Heart left ventricle (tissue), 16 donors: Measurements from ENCODE around the gene DLK2. TPM values are rescaled to one million over a fixed set of nuclear protein-coding genes. Genes with fewer than 3 reads are reported as not detected.

Experiments
- ATAC-seq, 4 donors: fragments of 200-7000 bp; cut with Tn5 transposase; one replicate each; pipeline ENCODE4 v1.9.1; 2020 to 2022; ENCODE audit warnings: moderate library complexity in 4 of 4, mild to moderate bottlenecking in 3 of 4, moderate number of reproducible peaks in 1 of 4
- DNase-seq, 5 donors: peaks; one replicate each; pipeline ENCODE4 v3.0.0-alpha.2; 2020
- H3K27ac ChIP-seq, 12 donors: fragments of 200-600 bp; sonication (generic) in 4 of 12; one replicate each; pipeline versions ENCODE4 v1.5.0 to v1.8.0; 2016 to 2022; ENCODE audit warnings: mild to moderate bottlenecking in 2 of 12
- H3K27me3 ChIP-seq, 9 donors: fragments of 200-600 bp; sonication (generic) in 2 of 9; one replicate each; pipeline versions ENCODE4 v1.5.1 to v1.8.0; 2016 to 2022; ENCODE audit warnings: mild to moderate bottlenecking in 3 of 9
- H3K36me3 ChIP-seq, 9 donors: fragments of 200-600 bp; sonication (generic) in 2 of 9; one replicate each; pipeline versions ENCODE4 v1.5.0 to v1.8.0; 2018 to 2022; ENCODE audit warnings: mild to moderate bottlenecking in 2 of 9
- H3K4me1 ChIP-seq, 12 donors: fragments of 200-600 bp; sonication (generic) in 4 of 12; one replicate each; pipeline versions ENCODE4 v1.5.0 to v1.8.0; 2016 to 2022; ENCODE audit warnings: mild to moderate bottlenecking in 3 of 12
- H3K4me3 ChIP-seq, 12 donors: fragments of 200-600 bp; sonication (generic) in 4 of 12; one replicate each; pipeline versions ENCODE4 v1.5.0 to v1.8.0; 2017 to 2022; ENCODE audit warnings: mild to moderate bottlenecking in 9 of 12, moderate library complexity in 4 of 12
- H3K9me3 ChIP-seq, 12 donors: fragments of 200-600 bp; sonication (generic) in 4 of 12; one replicate each; pipeline versions ENCODE4 v1.5.0 to v1.8.0; 2016 to 2022; ENCODE audit warnings: mild to moderate bottlenecking in 1 of 12
- CTCF ChIP-seq, 12 donors: fragments of 200-600 bp; sonication (generic) in 4 of 12; IDR thresholded peaks; one replicate each; pipeline versions ENCODE4 v1.5.0 to v1.8.0; 2018 to 2022; ENCODE audit warnings: antibody characterized with exemption in 12 of 12, mild to moderate bottlenecking in 5 of 12
- POLR2A ChIP-seq, 2 donors: fragments of 450-650 bp; IDR thresholded peaks; one replicate each; pipeline ENCODE4 v1.6.1; 2017; ENCODE audit warnings: antibody characterized with exemption in 2 of 2, mild to moderate bottlenecking in 2 of 2, moderate library complexity in 2 of 2
- WGBS, 4 donors: extraction: QIAGEN DNeasy Blood & Tissue Kit in 2 of 4; methylation state at CpG; one replicate each; pipeline versions ENCODE4 v1.1.5 to v1.1.7; 2013 to 2018; 5-methylcytosine and 5-hydroxymethylcytosine counted together
- intact Hi-C, 10 donors: fragments of 100-400 bp; cut with DNase I; formaldehyde crosslinking; loops; one replicate each; pipeline versions ENCODE4 v1.11.1 to v1.14.2; 2022
- polyA plus RNA-seq, 2 donors: library from polyadenylated mRNA; stranded (reverse); fragments of 200-250 nt; gene quantifications; one replicate each; pipeline ENCODE4 v1.2.3, GENCODE V29; 2013
- total RNA-seq, 9 donors: library from RNA; depleted of rRNA in 2 of 9; stranded (reverse); fragments of >200 nt in 2 of 9; fragmentation: NEBNext Ultra II Directional in 3 of 9; extraction: Animal tissue kit (Norgen Biotek cat#: 25700) in 3 of 9; gene quantifications; one replicate each; pipeline versions ENCODE4 v1.1.0 to v1.2.4, GENCODE V29; 2016 to 2023
- donor health status: ischemic (EF 13 %, LVEDD 7.1; RV severe dilation, severe dysfunction).
- donor health status: healthy with polysubstance abuse.
- donor health status: DM: no; HTN: yes; CAD: no.
- donor health status: DM: no; HTN: no; CAD: no.
- donor health status: ischemic (EF 25% LVEDD 6.9; RV normal size, moderate dysfunction).
- donor health status: ischemic (EF 25% LVEDD 5.7; RV mildly dilated, moderate dysfunction).
- donor health status: healthy.
- donor health status: DM: yes; HTN: yes; CAD: no.
- donor health status: ischemic (EF 35%, LVEDD 5.7; RV mildly dilated, moderate dysfunction).
- donor health status: nonischemic (EF 11% LVEDD 7.7; RV severe dilation, severe dysfunction).
- donor health status: DM: yes; HTN: yes; CAD: no.
- donor health status: PGD.
- donor health status: ischemic (EF 29% LVEDD 5.4; RV normal size, mild dysfunction).
- donor health status: nonischemic (EF 23%, LVEDD 6.1; RV moderate dilation, normal function).

DLK2 gene
- total and polyA plus RNA-seq, 11 donors: 0.61 to 8.1 (median 2.7) TPM

GRCh38 chr6:43491750-43492661 is 36.7 kb upstream of the DLK2 start:
- WGBS, 4 donors: 16 to 23% (median 19%) methylated on average over 7 to 10 of the region's 10 CpGs
- ATAC-seq (peak; percentile 80 to 88 (median 84)), DNase-seq (peak; percentile 85 to 90 (median 88))
- Histone ChIP-seq H3K27ac (peak overlapping the region in 11 of 12 donors; percentile 31 to 86 (median 64)), H3K4me3 (peak overlapping the region in 2 of 12 donors; percentile 4), H3K36me3 (no peaks in the 10 kb centered on the region), H3K4me1 (peaks cover 0 to 52% (median 22%) of the 10 kb centered on the region in 12 donors), H3K27me3 (no peaks in the 10 kb centered on the region), H3K9me3 (no peaks in the 10 kb centered on the region)
- intact Hi-C loops: loop anchor here in 1 of 10 donors (10.0 kb wide), 1 partner anchor 107 kb away; no protein-coding TSS in a partner anchor
- TF ChIP-seq CTCF (IDR thresholded peaks at IDR 0.05) (no peak), POLR2A (IDR thresholded peaks at IDR 0.05) (no peak)

DNA sequence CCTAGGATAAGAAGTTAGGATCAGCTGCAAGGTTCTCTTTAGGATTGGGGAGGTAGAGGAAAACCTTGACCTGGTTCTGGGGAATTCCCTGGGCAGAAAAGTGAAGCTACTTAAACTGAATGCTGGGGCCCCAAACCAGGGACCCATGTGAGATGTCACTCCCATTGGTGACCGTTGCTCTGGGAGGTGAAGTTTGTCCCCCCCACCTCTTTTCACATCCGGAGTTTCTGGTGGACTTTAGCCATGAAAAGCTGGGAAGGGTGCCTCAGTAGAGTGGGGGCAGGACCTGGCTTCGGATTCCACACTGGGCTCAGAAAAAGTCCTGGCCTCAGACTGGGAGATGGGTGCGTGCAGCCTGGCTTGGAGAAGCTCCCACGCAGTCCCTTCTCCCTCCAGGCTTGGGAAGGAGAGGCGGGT is 35.2 kb upstream of the DLK2 start:
- intact Hi-C loops: loop anchor here in 1 of 10 donors (10.0 kb wide), 1 partner anchor 106 kb away; no protein-coding TSS in a partner anchor
- DNase-seq: no peak

GRCh38 chr6:43489277-43490072 is 34.1 kb upstream of the DLK2 start:
- H3K4me1 ChIP-seq: peaks cover 0 to 34% (median 12%) of the 10 kb centered on the region in 12 donors
- ATAC-seq (peak in 2 of 4 donors; percentile 7 to 21), DNase-seq (no peak)
- H3K27me3 ChIP-seq: no peaks in the 10 kb centered on the region
- intact Hi-C loops: loop anchor here in 1 of 10 donors (10.0 kb wide), 1 partner anchor 105 kb away; no protein-coding TSS in a partner anchor
- no peaks in the 10 kb centered on the region for H3K9me3 ChIP-seq
- 80 to 87% (median 82%) methylated on average over 7 to 12 of the region's 12 CpGs for WGBS, 4 donors
- no peak for TF ChIP-seq CTCF (IDR thresholded peaks at IDR 0.05)
- TF ChIP-seq POLR2A (IDR thresholded peaks at IDR 0.05): no peak
- no peak overlapping the region for H3K4me3 ChIP-seq
- peaks cover 0 to 14% (median 0%) of the 10 kb centered on the region in 9 donors for H3K36me3 ChIP-seq
- H3K27ac ChIP-seq: peak overlapping the region in 3 of 12 donors; percentile 24 to 34 (median 34)

More for the DNA sequence above, 35.2 kb upstream of the DLK2 start:
- H3K9me3 ChIP-seq: no peaks in the 10 kb centered on the region
- H3K27ac ChIP-seq: peak overlapping the region in 3 of 12 donors; percentile 18 to 34 (median 29)
- no peaks in the 10 kb centered on the region for H3K27me3 ChIP-seq
- H3K4me1 ChIP-seq: peaks cover under 1 to 37% (median 12%) of the 10 kb centered on the region in 12 donors
- WGBS, 4 donors: 51 to 59% (median 57%) methylated on average over 6 of the region's 6 CpGs
- ATAC-seq: no peak
- TF ChIP-seq CTCF (IDR thresholded peaks at IDR 0.05) (no peak), POLR2A (IDR thresholded peaks at IDR 0.05) (no peak)
- peaks cover 0 to 10% (median 0%) of the 10 kb centered on the region in 9 donors for H3K36me3 ChIP-seq
- no peak overlapping the region for H3K4me3 ChIP-seq
